Lower lobe of right lung (tissue), 2 donors: ENCODE data around the gene STMN1. TPM values are rescaled to one million over a fixed set of nuclear protein-coding genes. Genes with fewer than 3 reads are reported as not detected.
A peak's percentile ranks its signal among the peaks of the same experiment; 100 is the strongest.

Experiments used
- ATAC-seq, 2 donors: fragments of 200-7000 bp; cut with Tn5 transposase; one replicate each; pipeline ENCODE4 v1.9.1; 2020 to 2022; ENCODE audit warnings: mild to moderate bottlenecking in 2 of 2, moderate library complexity in 2 of 2
- DNase-seq: peaks from one replicate; pipeline ENCODE4 v3.0.0-alpha.2; 2020
- H3K27ac ChIP-seq: fragments of 200-600 bp; one replicate; pipeline ENCODE4 v1.8.0; 2022
- H3K27me3 ChIP-seq: fragments of 200-600 bp; one replicate; pipeline ENCODE4 v1.8.0; 2022; ENCODE audit warnings: low read depth
- H3K36me3 ChIP-seq: fragments of 200-600 bp; one replicate; pipeline ENCODE4 v1.8.0; 2022; ENCODE audit warnings: mild to moderate bottlenecking
- H3K4me1 ChIP-seq: fragments of 200-600 bp; one replicate; pipeline ENCODE4 v1.8.0; 2022
- H3K4me3 ChIP-seq: fragments of 200-600 bp; one replicate; pipeline ENCODE4 v1.8.0; 2022; ENCODE audit warnings: mild to moderate bottlenecking
- H3K9me3 ChIP-seq: fragments of 200-600 bp; one replicate; pipeline ENCODE4 v1.8.0; 2022
- CTCF ChIP-seq: fragments of 200-600 bp; IDR thresholded peaks from one replicate; pipeline ENCODE4 v1.8.0; 2022; ENCODE audit warnings: antibody characterized with exemption, mild to moderate bottlenecking
- intact Hi-C: fragments of 100-400 bp; cut with DNase I; formaldehyde crosslinking; loops from one replicate; pipeline ENCODE4 v1.11.0; 2022
- total RNA-seq: library from RNA; stranded (reverse); fragmentation: NEBNext Ultra II Directional; extraction: Animal tissue kit (Norgen Biotek cat#: 25700); gene quantifications from one replicate; pipeline ENCODE4 v1.2.1, GENCODE V29; 2021
- donor health status: DM: no; HTN: yes; CAD: no; lungs with severe emphysema.

The STMN1 gene
- total RNA-seq, 1 donor from 2014 or later: 56.6 TPM

DNA sequence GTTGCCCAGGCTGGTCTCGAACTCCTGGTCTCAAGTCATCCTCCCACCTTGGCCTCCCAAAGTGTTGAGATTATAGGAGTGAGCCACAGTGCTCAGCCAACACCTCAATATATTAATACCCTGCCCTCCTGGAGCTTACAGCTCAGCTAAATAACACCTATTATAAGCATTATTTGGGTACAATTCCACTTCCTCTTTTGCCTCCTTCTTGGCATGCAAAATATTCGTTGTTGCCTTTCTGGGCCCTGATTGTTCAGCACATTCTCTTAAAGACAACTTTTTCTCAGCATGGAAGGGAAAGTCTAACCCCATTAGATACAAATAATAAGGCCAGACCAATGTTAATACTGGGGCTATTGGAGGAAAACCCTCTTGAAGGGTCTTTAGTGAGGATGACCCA, 33.5 kb downstream of the STMN1 start:
- intact Hi-C loops: no loop called here
- TF ChIP-seq CTCF: no peak

GRCh38 chr1:25871704-25872494, 34.3 kb downstream of the STMN1 start:
- H3K9me3 ChIP-seq: no peaks in the 10 kb centered on the region
- H3K27ac ChIP-seq: peak overlapping the region; percentile 32
- H3K4me3 ChIP-seq: no peak overlapping the region
- no peaks in the 10 kb centered on the region for H3K27me3 ChIP-seq
- TF ChIP-seq CTCF: no peak
- peaks cover 40% of the 10 kb centered on the region for H3K4me1 ChIP-seq
- ATAC-seq (peak; percentile 12 to 22), DNase-seq (peak; percentile 54)
- no peaks in the 10 kb centered on the region for H3K36me3 ChIP-seq
- intact Hi-C loops: no loop called here

More for the DNA sequence above, 33.5 kb downstream of the STMN1 start:
- H3K4me3 ChIP-seq: no peak overlapping the region
- DNase-seq (no peak), ATAC-seq (no peak)
- no peaks in the 10 kb centered on the region for H3K27me3 ChIP-seq
- no peaks in the 10 kb centered on the region for H3K36me3 ChIP-seq
- H3K4me1 ChIP-seq: peaks cover 40% of the 10 kb centered on the region
- H3K9me3 ChIP-seq: no peaks in the 10 kb centered on the region
- no peak overlapping the region for H3K27ac ChIP-seq

- Histone ChIP-seq H3K4me1 (peaks cover 40% of the 10 kb centered on the region), H3K27ac (no peak overlapping the region), H3K27me3 (no peaks in the 10 kb centered on the region), H3K36me3 (no peaks in the 10 kb centered on the region), H3K4me3 (no peak overlapping the region), H3K9me3 (no peaks in the 10 kb centered on the region)
- ATAC-seq: no peak
- intact Hi-C loops: no loop called here
- DNase-seq: no peak
- TF ChIP-seq CTCF: no peak
Measured at GRCh38 chr1:25871086-25871703, 35.0 kb downstream of the STMN1 start.

GRCh38 chr1:25870614-25871013, 35.6 kb downstream of the STMN1 start:
- no peak for DNase-seq
- no peaks in the 10 kb centered on the region for H3K36me3 ChIP-seq
- H3K27ac ChIP-seq: no peak overlapping the region
- intact Hi-C loops: no loop called here
- TF ChIP-seq CTCF: no peak
- no peaks in the 10 kb centered on the region for H3K27me3 ChIP-seq
- no peak overlapping the region for H3K4me3 ChIP-seq
- H3K4me1 ChIP-seq: peaks cover 40% of the 10 kb centered on the region
- H3K9me3 ChIP-seq: no peaks in the 10 kb centered on the region
- no peak for ATAC-seq

- DNase-seq: no peak
- H3K9me3 ChIP-seq: no peaks in the 10 kb centered on the region
Measured at GRCh38 chr1:25869909-25870606, 36.2 kb downstream of the STMN1 start.

More at GRCh38 chr1:25869909-25870606, 36.2 kb downstream of the STMN1 start:
- H3K36me3 ChIP-seq: no peaks in the 10 kb centered on the region
- no peak for TF ChIP-seq CTCF
- H3K27me3 ChIP-seq: no peaks in the 10 kb centered on the region
- H3K27ac ChIP-seq: no peak overlapping the region
- H3K4me1 ChIP-seq: peaks cover 40% of the 10 kb centered on the region
- no peak overlapping the region for H3K4me3 ChIP-seq
- intact Hi-C loops: no loop called here
- no peak for ATAC-seq
